Measurements from ENCODE around the gene MTHFD1. TPM values are rescaled to one million over a fixed set of nuclear protein-coding genes. Genes with fewer than 3 reads are reported as not detected.

Gene MTHFD1
- total and polyA plus RNA-seq, 2 donors from 2014 or later: 73.0 to 76.1 TPM

GRCh38 chr14:64459405-64460136, 71.4 kb downstream of the MTHFD1 start:
- intact Hi-C loops (cut with DNase I): no loop called here
- FAIRE-seq (no peak), DNase-seq (no peak)
- H3K27ac ChIP-seq (ENCODE audit: low read depth in 2 of 2, low read length in 2 of 2): no peak overlapping the region
- TF ChIP-seq, protein P1, sequence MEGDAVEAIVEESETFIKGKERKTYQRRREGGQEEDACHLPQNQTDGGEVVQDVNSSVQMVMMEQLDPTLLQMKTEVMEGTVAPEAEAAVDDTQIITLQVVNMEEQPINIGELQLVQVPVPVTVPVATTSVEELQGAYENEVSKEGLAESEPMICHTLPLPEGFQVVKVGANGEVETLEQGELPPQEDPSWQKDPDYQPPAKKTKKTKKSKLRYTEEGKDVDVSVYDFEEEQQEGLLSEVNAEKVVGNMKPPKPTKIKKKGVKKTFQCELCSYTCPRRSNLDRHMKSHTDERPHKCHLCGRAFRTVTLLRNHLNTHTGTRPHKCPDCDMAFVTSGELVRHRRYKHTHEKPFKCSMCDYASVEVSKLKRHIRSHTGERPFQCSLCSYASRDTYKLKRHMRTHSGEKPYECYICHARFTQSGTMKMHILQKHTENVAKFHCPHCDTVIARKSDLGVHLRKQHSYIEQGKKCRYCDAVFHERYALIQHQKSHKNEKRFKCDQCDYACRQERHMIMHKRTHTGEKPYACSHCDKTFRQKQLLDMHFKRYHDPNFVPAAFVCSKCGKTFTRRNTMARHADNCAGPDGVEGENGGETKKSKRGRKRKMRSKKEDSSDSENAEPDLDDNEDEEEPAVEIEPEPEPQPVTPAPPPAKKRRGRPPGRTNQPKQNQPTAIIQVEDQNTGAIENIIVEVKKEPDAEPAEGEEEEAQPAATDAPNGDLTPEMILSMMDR (IDR thresholded peaks at IDR 0.05; ENCODE audit: borderline replicate concordance, extremely low read depth, insufficient read depth): no peak
- no peaks in the 10 kb centered on the region for H3K9me3 ChIP-seq (ENCODE audit: control insufficient read depth in 2 of 3, insufficient read depth in 1 of 3, low read length in 3 of 3)
- no peak overlapping the region for H3K4me3 ChIP-seq (ENCODE audit: low read length in 3 of 3)
- no peaks in the 10 kb centered on the region for H3K27me3 ChIP-seq (ENCODE audit: control insufficient read depth, insufficient read depth, low read length)
- peaks cover 0 to 7% (median 2%) of the 10 kb centered on the region in 3 donors for H3K4me1 ChIP-seq (ENCODE audit: control insufficient read depth in 2 of 3, insufficient read depth in 2 of 3, low read depth in 1 of 3, low read length in 3 of 3)
- peaks cover 2 to 18% (median 4%) of the 10 kb centered on the region in 3 donors for H3K36me3 ChIP-seq (ENCODE audit: control insufficient read depth in 2 of 3, insufficient read depth in 3 of 3, low read length in 3 of 3)
- H3K9ac ChIP-seq (ENCODE audit: low read length in 3 of 3): no peak overlapping the region

GRCh38 chr14:64461221-64461620, 73.1 kb downstream of the MTHFD1 start:
- TF ChIP-seq, protein P1 (IDR thresholded peaks at IDR 0.05; ENCODE audit: borderline replicate concordance, extremely low read depth, insufficient read depth): no peak
- intact Hi-C loops (cut with DNase I): no loop called here
- no peak overlapping the region for H3K9ac ChIP-seq (ENCODE audit: low read length in 3 of 3)

GRCh38 chr14:64463195-64463594, 75.0 kb downstream of the MTHFD1 start:
- Histone ChIP-seq H3K27me3 (ENCODE audit: control insufficient read depth, insufficient read depth, low read length) (no peaks in the 10 kb centered on the region), H3K4me3 (ENCODE audit: low read length in 3 of 3) (no peak overlapping the region), H3K4me1 (ENCODE audit: control insufficient read depth in 2 of 3, insufficient read depth in 2 of 3, low read depth in 1 of 3, low read length in 3 of 3) (peaks cover 0 to 5% (median 0%) of the 10 kb centered on the region in 3 donors), H3K9me3 (ENCODE audit: control insufficient read depth in 2 of 3, insufficient read depth in 1 of 3, low read length in 3 of 3) (no peaks in the 10 kb centered on the region), H3K36me3 (ENCODE audit: control insufficient read depth in 2 of 3, insufficient read depth in 3 of 3, low read length in 3 of 3) (peaks cover 0 to 4% (median 0%) of the 10 kb centered on the region in 3 donors), H3K9ac (ENCODE audit: low read length in 3 of 3) (no peak overlapping the region), H3K27ac (ENCODE audit: low read depth in 2 of 2, low read length in 2 of 2) (no peak overlapping the region)
- TF ChIP-seq, protein P1 (IDR thresholded peaks at IDR 0.05; ENCODE audit: borderline replicate concordance, extremely low read depth, insufficient read depth): no peak
- no peak for DNase-seq
- no peak for FAIRE-seq
- intact Hi-C loops (cut with DNase I): no loop called here

More at GRCh38 chr14:64461221-64461620, 73.1 kb downstream of the MTHFD1 start:
- Histone ChIP-seq H3K4me1 (ENCODE audit: control insufficient read depth in 2 of 3, insufficient read depth in 2 of 3, low read depth in 1 of 3, low read length in 3 of 3) (peaks cover 0 to 5% (median 0%) of the 10 kb centered on the region in 3 donors), H3K36me3 (ENCODE audit: control insufficient read depth in 2 of 3, insufficient read depth in 3 of 3, low read length in 3 of 3) (peaks cover 0 to 4% (median 2%) of the 10 kb centered on the region in 3 donors), H3K27ac (ENCODE audit: low read depth in 2 of 2, low read length in 2 of 2) (no peak overlapping the region), H3K4me3 (ENCODE audit: low read length in 3 of 3) (no peak overlapping the region), H3K27me3 (ENCODE audit: control insufficient read depth, insufficient read depth, low read length) (no peaks in the 10 kb centered on the region), H3K9me3 (ENCODE audit: control insufficient read depth in 2 of 3, insufficient read depth in 1 of 3, low read length in 3 of 3) (no peaks in the 10 kb centered on the region)
- FAIRE-seq (no peak), DNase-seq (no peak)
